COR-L47 (cell line): ENCODE data around the gene YPEL2.
"Not testable (repeated sequence)": the region's sequence is repeated elsewhere in the genome, so short reads cannot be mapped to it uniquely, and the experiment has no call there.

Experiments used
- DNase-seq: peaks from one replicate; lab custom pipeline; 2025; lab: John Stamatoyannopoulos, UW

Gene YPEL2

DNA sequence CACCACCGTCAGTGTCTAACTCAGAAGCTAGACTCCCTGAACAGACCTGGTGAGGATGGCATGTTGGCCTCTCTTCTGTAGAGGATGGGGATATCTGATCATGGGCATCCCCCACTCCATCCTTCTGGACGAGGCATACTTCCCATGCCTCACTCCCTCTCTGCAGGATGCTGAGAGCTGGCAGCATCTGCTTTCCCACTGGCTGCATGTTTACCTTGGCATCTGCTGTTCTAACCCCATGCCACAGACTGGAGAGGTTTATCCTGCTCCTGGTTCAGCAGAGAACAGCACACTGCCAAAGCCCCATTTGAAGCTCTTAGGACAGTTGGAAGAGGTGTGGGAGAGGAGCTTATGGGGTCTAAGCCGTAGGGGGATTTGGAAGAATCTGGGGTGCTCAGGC is 46.0 kb downstream of the YPEL2 start:
- peak; percentile 42 for DNase-seq

- DNase-seq, result no peak
Measured at GRCh38 chr17:59378675-59379074, 47.2 kb downstream of the YPEL2 start.

DNA sequence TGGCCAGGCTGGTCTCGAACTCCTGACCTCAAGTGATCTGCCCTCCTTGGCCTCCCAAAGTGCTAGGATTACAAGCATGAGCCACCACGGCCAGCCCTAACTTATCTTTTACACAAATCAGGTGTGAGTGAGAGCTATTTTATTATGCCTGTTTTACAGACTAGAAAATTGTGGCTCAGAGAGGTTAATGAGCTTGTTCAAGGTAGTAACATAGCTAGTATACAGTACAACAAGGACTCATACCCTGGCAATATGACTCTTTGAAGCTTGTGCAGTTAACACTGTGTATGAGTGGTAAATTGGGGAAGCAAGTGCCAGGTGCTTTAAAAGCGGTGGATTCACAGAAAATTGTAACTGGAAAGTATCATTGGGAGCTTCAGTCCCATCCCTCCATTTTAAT is 49.0 kb downstream of the YPEL2 start:
- DNase-seq, result no peak

GRCh38 chr17:59381716-59382570 is 50.5 kb downstream of the YPEL2 start:
- peak; percentile 89 for DNase-seq

DNA sequence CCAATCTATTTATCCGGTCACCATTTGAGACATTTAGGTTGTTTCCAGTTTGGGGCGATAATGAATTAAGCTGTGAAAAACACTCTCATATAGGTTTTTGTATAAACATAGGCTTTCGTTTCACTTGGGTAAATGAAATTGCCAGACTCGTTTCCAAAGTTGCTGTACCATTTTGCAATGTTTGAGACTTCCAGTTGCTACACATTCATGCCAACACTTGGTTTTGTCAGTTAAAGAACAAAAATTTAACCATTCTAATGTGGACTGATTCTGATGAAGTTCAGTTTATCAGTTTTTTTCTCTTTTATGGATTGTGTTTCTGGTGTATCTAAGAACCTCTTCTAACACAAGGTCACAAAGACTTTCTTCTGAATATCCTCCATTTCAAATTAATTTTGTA is 52.4 kb downstream of the YPEL2 start:
- no peak for DNase-seq

GRCh38 chr17:59387351-59388068 is 56.1 kb downstream of the YPEL2 start:
- DNase-seq, result no peak

GRCh38 chr17:59388069-59388556 is 56.7 kb downstream of the YPEL2 start:
- DNase-seq, result no peak

DNA sequence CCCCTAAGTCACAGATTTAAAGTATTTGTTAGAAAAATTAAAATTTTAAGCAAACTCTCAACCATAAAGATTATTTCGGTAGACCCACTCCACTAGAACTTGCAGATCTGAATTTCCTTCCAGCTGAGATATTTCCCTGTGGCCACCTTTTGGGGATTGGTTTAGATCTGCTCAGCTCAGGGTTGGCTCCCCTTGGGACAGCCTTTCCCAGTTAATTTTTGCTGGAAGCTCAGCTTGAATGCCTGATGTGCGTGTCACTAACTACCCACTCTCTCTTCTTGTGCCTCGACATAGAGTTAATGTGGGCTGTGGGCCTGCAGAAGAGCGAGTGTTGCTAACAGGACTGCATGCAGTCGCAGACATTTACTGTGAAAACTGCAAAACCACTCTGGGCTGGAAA is 57.6 kb downstream of the YPEL2 start:
- DNase-seq, result no peak

DNA sequence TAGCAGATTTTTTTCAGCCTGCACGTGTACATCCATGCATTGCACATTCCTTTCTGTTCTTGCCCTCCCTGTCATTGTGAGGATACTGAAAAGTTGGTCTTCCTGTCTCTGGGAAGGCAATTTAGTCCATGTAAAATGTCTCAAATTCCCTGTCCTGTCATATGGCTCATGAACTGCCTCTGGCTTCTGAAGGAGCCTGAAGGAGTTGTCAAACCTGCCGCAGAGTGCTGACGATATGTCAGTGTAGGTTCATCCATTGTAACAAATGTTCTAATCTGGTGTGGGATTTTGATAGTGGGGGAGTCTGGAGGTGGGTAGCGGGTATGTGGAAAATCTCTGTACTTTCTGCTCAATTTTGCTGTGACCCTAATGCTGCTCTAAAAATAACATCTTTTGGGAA is 59.6 kb downstream of the YPEL2 start:
- no peak for DNase-seq

DNA sequence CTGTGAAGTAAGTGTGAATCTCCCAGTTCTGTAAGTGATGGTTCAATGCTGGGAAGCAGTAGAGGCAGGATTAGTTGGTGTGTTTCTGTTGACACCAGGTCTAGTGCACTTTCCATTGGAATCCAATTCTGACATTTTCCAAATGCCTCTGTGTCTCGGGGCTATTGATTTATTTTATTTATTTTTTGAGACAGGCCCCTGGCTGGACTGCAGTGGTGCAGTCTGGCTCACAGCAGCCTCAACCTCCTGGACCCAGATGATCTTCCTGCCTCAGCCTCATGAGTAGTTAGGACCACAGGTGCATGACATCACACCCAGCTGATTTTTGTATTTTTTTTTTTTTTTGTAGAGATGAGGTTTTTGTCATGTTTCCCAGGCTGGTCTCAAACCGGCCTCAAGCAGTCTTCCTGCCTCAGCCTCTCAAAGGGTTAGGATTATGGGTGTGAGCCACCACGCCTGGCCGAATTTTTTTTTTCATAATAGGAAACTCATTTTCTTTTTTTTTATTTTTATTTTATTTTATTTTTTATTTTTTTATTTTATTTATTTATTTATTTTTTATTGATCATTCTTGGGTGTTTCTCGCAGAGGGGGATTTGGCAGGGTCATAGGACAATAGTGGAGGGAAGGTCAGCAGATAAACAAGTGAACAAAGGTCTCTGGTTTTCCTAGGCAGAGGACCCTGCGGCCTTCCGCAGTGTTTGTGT is 61.7 kb downstream of the YPEL2 start:
- no peak for DNase-seq

DNA sequence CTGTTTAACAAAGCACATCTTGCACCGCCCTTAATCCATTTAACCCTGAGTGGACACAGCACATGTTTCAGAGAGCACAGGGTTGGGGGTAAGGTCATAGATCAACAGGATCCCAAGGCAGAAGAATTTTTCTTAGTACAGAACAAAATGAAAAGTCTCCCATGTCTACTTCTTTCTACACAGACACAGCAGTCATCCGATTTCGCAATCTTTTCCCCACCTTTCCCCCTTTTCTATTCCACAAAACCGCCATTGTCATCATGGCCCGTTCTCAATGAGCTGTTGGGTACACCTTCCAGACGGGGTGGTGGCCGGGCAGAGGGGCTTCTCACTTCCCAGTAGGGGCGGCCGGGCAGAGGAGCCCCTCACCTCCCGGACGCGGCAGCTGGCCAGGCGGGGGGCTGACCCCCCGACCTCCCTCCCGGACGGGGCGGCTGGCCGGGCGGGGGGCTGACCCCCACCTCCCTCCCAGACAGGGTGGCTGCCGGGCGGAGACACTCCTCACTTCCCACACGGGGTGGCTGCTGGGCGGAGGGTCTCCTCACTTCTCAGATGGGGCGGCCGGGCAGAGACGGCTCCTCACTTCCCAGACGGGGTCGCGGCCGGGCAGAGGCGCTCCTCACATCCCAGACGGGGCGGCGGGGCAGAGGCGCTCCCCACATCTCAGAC is 62.4 kb downstream of the YPEL2 start:
- not testable (repeated sequence) for DNase-seq

- DNase-seq, result no peak
Measured at GRCh38 chr17:59396134-59396826, 64.8 kb downstream of the YPEL2 start.

- no peak for DNase-seq
Measured at GRCh38 chr17:59397316-59398073, 66.0 kb downstream of the YPEL2 start.

DNA sequence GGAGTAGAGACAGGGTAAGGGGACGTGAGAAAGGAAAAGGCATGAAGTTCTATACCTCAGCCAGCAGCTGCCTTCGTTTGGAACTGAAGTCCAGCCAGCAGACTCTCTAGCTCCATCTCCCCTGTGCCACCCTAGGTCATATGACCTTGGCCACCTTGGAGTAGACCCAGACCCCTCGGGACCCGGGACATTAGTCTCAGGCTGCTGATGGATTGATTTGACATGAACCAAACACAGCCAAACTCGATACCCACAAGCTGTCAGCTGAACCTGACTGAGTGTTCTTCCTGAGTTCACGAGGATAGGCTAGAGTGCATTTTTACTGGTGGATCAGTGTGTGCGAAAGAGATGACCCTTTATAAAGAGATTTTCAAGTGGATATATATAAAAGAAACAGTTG is 68.5 kb downstream of the YPEL2 start:
- DNase-seq, result no peak

- DNase-seq, result no peak
Measured at GRCh38 chr17:59400858-59401257, 69.4 kb downstream of the YPEL2 start.

DNA sequence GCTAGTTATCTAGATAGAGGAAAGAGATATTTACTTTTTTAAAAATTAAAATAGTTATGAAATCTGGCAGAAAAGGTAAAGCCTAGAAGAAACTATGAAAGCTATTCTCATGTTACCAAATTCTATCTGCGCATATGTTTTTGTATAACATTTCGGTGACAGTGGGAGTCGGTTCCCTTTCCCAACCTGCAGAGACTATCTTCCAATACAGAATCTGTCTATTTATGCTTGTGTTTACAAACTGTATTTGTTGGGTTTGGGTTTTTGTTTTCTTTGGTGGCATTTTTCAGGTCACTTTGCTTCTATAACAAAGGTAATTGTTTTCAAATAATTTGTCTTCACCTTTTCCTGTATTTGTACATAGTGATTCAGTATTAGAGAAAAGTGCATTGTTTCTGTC is 69.8 kb downstream of the YPEL2 start:
- DNase-seq, result no peak

- no peak for DNase-seq
Measured at GRCh38 chr17:59401725-59402124, 70.3 kb downstream of the YPEL2 start.

DNA sequence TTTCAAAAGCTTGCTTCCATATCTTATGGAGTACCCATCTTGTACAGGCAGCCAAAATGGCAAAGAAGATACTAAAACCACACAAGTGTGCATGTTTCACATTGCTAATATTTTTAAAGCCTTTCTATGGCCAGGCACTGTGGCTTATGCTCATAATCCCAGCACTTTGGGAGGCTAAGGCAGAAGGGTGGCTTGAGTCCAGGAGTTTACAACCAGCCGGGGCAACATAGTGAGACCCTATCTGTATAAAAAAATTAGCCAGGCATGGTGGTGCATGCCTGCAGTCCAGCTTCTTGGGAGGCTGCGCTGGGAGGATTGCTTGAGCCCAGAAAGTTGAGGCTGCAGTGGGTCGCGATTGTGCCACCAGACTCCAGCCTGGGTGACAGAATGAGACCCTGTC is 71.3 kb downstream of the YPEL2 start:
- DNase-seq, result no peak

DNA sequence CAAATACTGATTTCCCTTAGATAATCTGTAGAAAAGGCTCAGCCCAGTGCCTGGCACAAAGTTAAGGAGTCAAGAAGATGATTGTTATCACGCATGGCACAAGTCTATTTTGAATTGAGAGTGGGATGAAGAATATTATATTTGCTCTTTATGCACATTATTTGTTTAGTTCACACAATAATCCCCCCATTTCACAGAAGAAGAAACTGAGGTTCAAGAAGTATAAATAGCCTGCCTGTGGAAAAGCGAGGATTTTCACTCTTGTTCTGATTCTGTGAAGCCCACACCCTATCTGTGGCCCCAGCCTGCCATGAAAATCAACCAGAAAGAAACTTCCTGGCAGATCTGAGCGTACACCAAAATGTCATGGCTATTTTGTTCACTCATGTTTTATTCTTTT is 73.0 kb downstream of the YPEL2 start:
- no peak for DNase-seq

DNA sequence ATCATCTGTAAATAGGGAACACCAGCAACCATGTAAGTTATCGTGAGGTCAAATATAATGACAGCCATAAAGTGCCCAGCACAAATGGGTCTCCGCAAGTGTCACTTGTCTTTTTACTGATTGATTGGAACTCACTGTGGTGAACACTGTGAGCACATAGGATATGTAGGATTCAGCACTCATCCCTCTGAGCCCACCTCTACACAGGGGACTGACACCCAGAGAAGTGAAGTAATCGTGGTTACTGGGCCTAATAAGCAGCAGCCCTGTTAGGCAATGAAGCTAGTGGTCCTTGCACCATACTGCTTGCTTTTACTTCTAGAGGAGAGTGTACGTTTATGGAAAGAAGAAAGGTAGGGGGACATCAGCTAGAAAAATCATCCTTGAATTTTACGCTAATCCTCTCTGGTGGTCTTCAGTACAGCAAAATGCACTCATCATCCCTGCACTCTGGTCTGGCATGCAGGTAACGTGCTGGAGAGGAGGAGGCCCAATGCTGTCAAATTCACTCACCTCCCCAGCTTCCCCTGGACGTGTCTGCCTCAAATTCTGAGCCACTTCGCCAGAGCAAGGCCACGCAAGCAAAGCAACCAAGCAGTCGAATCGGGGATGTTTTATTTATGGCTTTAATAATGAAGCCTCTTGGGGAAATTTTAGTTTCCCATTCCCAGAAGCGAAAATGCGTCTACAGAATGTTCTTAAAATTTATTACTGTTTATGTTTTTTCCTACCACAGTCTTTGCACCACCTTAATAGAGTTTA is 74.7 kb downstream of the YPEL2 start:
- no peak for DNase-seq
